Natural killer cell (primary cell): ENCODE measurements around the gene APOBEC3H. TPM values are rescaled to one million over a fixed set of nuclear protein-coding genes. Genes with fewer than 3 reads are reported as not detected.
"Not testable (repeated sequence)": the region's sequence is repeated elsewhere in the genome, so short reads cannot be mapped to it uniquely, and the experiment has no call there.

ENCODE experiments used
- ATAC-seq, 3 donors: fragments of 150-1000 bp in 2 of 3; fragments of 200-7000 bp in 1 of 3; cut with Tn5 transposase; 1 replicate in 1 of 3; 2 replicates in 2 of 3; pipeline ENCODE4 v1.10.0; 2021; ENCODE audit warnings: mild to moderate bottlenecking in 2 of 3, moderate library complexity in 2 of 3
- DNase-seq, 2 donors: peaks; one replicate each; pipeline versions ENCODE4 v3.0.0 to v3.0.0-alpha.2; 2013 to 2021; ENCODE audit warnings: mixed read lengths in 1 of 2
- H3K27ac ChIP-seq: one replicate; pipeline ENCODE4 v1.5.1; 2013; ENCODE audit warnings: mild to moderate bottlenecking, low read length
- H3K27me3 ChIP-seq: one replicate; pipeline ENCODE4 v1.6.1; 2013; ENCODE audit warnings: low read length; ENCODE audit not compliant: control insufficient read depth, insufficient read depth
- H3K36me3 ChIP-seq: one replicate; pipeline ENCODE4 v1.6.1; 2013; ENCODE audit warnings: low read length; ENCODE audit not compliant: control insufficient read depth, insufficient read depth
- H3K4me1 ChIP-seq: one replicate; pipeline ENCODE4 v1.6.1; 2013; ENCODE audit warnings: low read length; ENCODE audit not compliant: control insufficient read depth, insufficient read depth
- H3K4me3 ChIP-seq: one replicate; pipeline ENCODE4 v1.5.1; 2013; ENCODE audit warnings: low read length
- H3K9me3 ChIP-seq: one replicate; pipeline ENCODE4 v1.6.1; 2013; ENCODE audit warnings: low read length; ENCODE audit not compliant: control insufficient read depth, insufficient read depth
- H3K27ac Mint-ChIP-seq, 2 donors: one replicate each; pipeline ENCODE4 v1.8.0; 2022; ENCODE audit warnings: mild to moderate bottlenecking in 2 of 2, mixed read lengths in 2 of 2, moderate library complexity in 1 of 2
- H3K27me3 Mint-ChIP-seq, 2 donors: one replicate each; pipeline ENCODE4 v1.8.0; 2022; ENCODE audit warnings: low read depth in 2 of 2, mixed read lengths in 2 of 2
- H3K36me3 Mint-ChIP-seq: one replicate; pipeline ENCODE4 v1.8.0; 2022; ENCODE audit warnings: mixed read lengths
- H3K4me1 Mint-ChIP-seq, 2 donors: one replicate each; pipeline ENCODE4 v1.8.0; 2022; ENCODE audit warnings: mixed read lengths in 2 of 2
- H3K4me3 Mint-ChIP-seq: one replicate; pipeline ENCODE4 v1.8.0; 2022; ENCODE audit warnings: mild to moderate bottlenecking, moderate library complexity, mixed read lengths
- H3K9me3 Mint-ChIP-seq, 2 donors: one replicate each; pipeline ENCODE4 v1.8.0; 2022; ENCODE audit warnings: mixed read lengths in 2 of 2
- WGBS: methylation state at CpG from one replicate; pipeline ENCODE4 v1.1.7; 2013; ENCODE audit warnings: missing lambda C conversion rate; ENCODE audit not compliant: insufficient coverage; 5-methylcytosine and 5-hydroxymethylcytosine counted together
- intact Hi-C: fragments of 100-400 bp; cut with micrococcal nuclease; formaldehyde crosslinking; loops from one replicate; pipeline ENCODE4 v1.14.2; 2022
- total RNA-seq, 4 donors: library from RNA; stranded (reverse); fragments of 120-200 nt in 1 of 4; gene quantifications; one replicate each; pipeline versions ENCODE4 v1.2.3 to v1.2.4, GENCODE V29; 2013 to 2022
- TF ChIP-seq, protein P1 (sequence below): fragments of 200-600 bp; IDR thresholded peaks from one replicate; pipeline ENCODE4 v1.8.0; 2022; ENCODE audit warnings: antibody characterized with exemption

Gene APOBEC3H
- total RNA-seq, 3 donors from 2014 or later (not counting 1 experiment from before 2014, with no cell fraction given) = 14.1 to 17.0 (median 14.6) TPM

DNA sequence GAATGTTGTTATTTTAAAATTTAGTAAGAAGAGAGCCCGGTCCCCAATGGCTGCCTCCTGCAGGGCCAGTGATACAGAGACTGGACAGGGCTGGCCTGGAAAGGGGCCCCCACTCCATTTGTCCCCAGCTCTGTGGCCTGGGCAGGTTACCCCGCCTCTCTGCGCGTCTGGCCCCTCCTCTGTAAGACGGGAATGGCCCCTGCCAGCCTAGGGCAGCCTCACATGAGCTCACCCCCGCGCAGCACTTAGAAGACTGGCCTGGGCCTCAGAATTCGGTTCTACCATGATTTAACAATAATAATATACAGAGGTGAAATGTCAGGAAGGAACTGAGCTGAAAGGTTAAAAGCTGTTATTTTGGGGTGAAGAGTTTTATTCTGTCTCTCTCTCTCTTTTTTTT, 18.7 kb upstream of the APOBEC3H start:
- Mint-ChIP-seq H3K27me3 (no peaks in the 10 kb centered on the region), H3K4me3 (peak overlapping the region; percentile 99), H3K9me3 (no peaks in the 10 kb centered on the region), H3K27ac (peak overlapping the region; percentile 98 to 99), H3K36me3 (no peaks in the 10 kb centered on the region), H3K4me1 (peaks cover 66 to 79% of the 10 kb centered on the region in 2 donors)
- peak in 1 of 2 donors; percentile 57 for DNase-seq
- H3K27ac ChIP-seq = peak overlapping the region; percentile 87
- intact Hi-C loops = no loop called here
- peak in 2 of 3 donors; percentile 6 to 22 for ATAC-seq
- TF ChIP-seq, protein P1, sequence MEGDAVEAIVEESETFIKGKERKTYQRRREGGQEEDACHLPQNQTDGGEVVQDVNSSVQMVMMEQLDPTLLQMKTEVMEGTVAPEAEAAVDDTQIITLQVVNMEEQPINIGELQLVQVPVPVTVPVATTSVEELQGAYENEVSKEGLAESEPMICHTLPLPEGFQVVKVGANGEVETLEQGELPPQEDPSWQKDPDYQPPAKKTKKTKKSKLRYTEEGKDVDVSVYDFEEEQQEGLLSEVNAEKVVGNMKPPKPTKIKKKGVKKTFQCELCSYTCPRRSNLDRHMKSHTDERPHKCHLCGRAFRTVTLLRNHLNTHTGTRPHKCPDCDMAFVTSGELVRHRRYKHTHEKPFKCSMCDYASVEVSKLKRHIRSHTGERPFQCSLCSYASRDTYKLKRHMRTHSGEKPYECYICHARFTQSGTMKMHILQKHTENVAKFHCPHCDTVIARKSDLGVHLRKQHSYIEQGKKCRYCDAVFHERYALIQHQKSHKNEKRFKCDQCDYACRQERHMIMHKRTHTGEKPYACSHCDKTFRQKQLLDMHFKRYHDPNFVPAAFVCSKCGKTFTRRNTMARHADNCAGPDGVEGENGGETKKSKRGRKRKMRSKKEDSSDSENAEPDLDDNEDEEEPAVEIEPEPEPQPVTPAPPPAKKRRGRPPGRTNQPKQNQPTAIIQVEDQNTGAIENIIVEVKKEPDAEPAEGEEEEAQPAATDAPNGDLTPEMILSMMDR = no peak
- H3K4me1 ChIP-seq = peaks cover 67% of the 10 kb centered on the region
- H3K36me3 ChIP-seq = peaks cover 35% of the 10 kb centered on the region
- WGBS = 39% methylated on average over 6 of the region's 8 CpGs
- H3K4me3 ChIP-seq = peak overlapping the region; percentile 69
- no peaks in the 10 kb centered on the region for H3K9me3 ChIP-seq
- H3K27me3 ChIP-seq = no peaks in the 10 kb centered on the region

DNA sequence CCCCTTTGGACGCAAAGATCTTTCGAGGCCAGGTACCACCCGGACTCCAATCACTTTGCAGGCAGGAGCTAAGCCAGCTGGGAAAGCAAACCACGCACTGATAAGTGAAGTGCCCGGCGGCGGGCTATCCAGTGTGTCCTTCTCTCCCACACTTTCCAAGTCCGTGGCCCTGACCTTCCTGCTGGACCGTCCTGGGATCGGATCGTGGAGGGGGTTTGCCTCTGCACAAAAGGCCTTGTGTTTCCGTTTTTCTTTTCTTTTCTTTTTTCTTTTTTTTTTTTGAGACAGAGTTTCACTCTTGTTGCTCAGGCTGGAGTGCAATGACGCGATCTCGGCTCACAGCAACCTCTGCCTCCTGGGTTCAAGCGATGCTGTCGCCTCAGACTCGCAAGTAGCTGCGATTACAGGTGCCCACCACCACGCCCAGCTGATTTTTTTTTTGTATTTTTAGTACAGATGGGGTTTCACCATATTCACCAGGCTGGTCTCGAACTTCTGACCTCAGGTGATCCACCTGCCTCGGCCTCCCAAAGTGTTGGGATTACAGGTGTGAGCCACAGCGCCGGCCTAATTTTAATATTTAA, 17.9 kb upstream of the APOBEC3H start:
- H3K36me3 Mint-ChIP-seq, H3K9me3 ChIP-seq, H3K27me3 ChIP-seq, intact Hi-C loops, H3K9me3 Mint-ChIP-seq, H3K27me3 Mint-ChIP-seq, ATAC-seq: not testable (repeated sequence)
- peak overlapping the region; percentile 69 for H3K4me3 ChIP-seq
- Mint-ChIP-seq H3K27ac (peak overlapping the region; percentile 98 to 99), H3K4me3 (peak overlapping the region; percentile 99), H3K4me1 (peaks cover 74 to 87% of the 10 kb centered on the region in 2 donors)
- 64% methylated on average over 14 of the region's 24 CpGs for WGBS
- H3K4me1 ChIP-seq = peaks cover 75% of the 10 kb centered on the region
- H3K36me3 ChIP-seq = peaks cover 42% of the 10 kb centered on the region
- DNase-seq = peak in 1 of 2 donors; percentile 43
- peak overlapping the region; percentile 87 for H3K27ac ChIP-seq

DNA sequence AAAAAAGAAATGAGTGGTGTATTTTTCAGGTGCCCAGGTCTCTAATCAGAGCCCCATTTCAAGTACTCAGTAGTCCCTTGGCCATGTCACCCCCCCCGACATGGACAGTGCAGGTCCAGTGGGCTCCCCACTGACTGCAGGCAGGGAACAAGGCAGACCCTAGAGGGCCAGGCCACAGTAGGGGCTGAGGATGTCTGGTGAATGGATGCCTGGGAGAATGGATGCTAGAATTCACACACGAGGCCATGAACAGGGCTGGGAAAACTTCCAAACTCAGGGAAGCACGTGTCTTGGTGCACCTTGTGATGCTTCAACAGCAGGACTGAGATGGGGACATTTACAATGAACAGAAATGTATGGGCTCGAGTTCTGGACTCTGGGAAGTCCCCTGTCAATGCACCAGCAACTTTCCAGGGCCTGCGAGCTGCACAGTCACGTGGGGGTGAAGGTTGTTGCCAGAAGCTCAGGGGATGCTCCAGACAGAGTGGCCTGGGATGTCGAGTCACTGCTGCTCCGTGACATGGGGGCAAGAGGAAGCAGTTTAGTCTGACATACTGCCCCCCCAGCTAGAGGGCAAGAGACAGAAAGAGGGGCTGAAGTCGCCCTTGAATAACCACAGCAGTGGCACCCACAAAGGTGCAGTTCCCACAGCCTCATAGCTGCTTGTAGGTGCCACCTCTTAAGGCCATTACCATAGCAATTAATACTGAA, 16.8 kb upstream of the APOBEC3H start:
- Mint-ChIP-seq H3K4me3 (peak overlapping the region; percentile 99), H3K27me3 (no peaks in the 10 kb centered on the region), H3K36me3 (no peaks in the 10 kb centered on the region), H3K4me1 (peaks cover 75 to 86% of the 10 kb centered on the region in 2 donors), H3K9me3 (no peaks in the 10 kb centered on the region), H3K27ac (peak overlapping the region; percentile 98 to 99)
- WGBS = 33% methylated on average over 9 of the region's 9 CpGs
- TF ChIP-seq, protein P1 = no peak
- peak; percentile 43 to 56 (median 51) for ATAC-seq
- no peaks in the 10 kb centered on the region for H3K9me3 ChIP-seq
- intact Hi-C loops = loop anchor here (1.0 to 5.0 kb wide), 3 partner anchors 10 to 58 kb away; partner anchors contain the start of gene APOBEC3D
- DNase-seq = peak; percentile 65 to 74
- peak overlapping the region; percentile 76 for H3K27ac ChIP-seq
- H3K36me3 ChIP-seq = peaks cover 49% of the 10 kb centered on the region
- H3K4me1 ChIP-seq = peaks cover 85% of the 10 kb centered on the region
- H3K4me3 ChIP-seq = no peak overlapping the region
- no peaks in the 10 kb centered on the region for H3K27me3 ChIP-seq

DNA sequence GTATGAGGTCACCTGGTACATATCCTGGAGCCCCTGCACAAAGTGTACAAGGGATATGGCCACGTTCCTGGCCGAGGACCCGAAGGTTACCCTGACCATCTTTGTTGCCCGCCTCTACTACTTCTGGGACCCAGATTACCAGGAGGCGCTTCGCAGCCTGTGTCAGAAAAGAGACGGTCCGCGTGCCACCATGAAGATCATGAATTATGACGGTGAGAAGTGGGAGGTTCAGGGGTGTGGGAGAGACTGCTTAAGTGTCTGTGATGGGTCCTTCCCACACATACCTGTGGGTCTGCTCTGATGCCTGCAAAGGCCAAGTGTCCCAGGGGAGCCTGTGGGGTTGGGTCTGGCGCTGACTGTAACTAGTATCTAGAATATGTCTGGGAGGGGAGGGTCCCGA, 16.0 kb upstream of the APOBEC3H start:
- H3K9me3 Mint-ChIP-seq = no peaks in the 10 kb centered on the region
- 82% methylated on average over 12 of the region's 12 CpGs for WGBS
- TF ChIP-seq, protein P1 = no peak
- no peaks in the 10 kb centered on the region for H3K27me3 ChIP-seq
- no peak overlapping the region for H3K4me3 ChIP-seq
- peaks cover 91% of the 10 kb centered on the region for H3K4me1 ChIP-seq
- intact Hi-C loops = loop anchor here (5.0 kb wide), 1 partner anchor 59 kb away; the partner anchor contains the start of gene APOBEC3D
- no peaks in the 10 kb centered on the region for H3K9me3 ChIP-seq
- H3K36me3 Mint-ChIP-seq = no peaks in the 10 kb centered on the region
- peaks cover 74 to 85% of the 10 kb centered on the region in 2 donors for H3K4me1 Mint-ChIP-seq
- H3K4me3 Mint-ChIP-seq = peak overlapping the region; percentile 99
- H3K27ac Mint-ChIP-seq = peak overlapping the region; percentile 98 to 99
- H3K27me3 Mint-ChIP-seq = no peaks in the 10 kb centered on the region
- DNase-seq (no peak), ATAC-seq (no peak)
- H3K36me3 ChIP-seq = peaks cover 50% of the 10 kb centered on the region
- H3K27ac ChIP-seq = peak overlapping the region; percentile 76
